Activated T-cell treated with anti-CD3 and anti-CD28 coated beads for 1 hour (primary cell): ENCODE data around the gene UBE2N.
A peak's percentile ranks its signal among the peaks of the same experiment; 100 is the strongest.

ENCODE experiments used
- DNase-seq: peaks from one replicate; pipeline ENCODE4 v3.0.0-alpha.2; 2020; ENCODE audit warnings: low read depth

UBE2N gene

GRCh38 chr12:93379981-93380361 is 61.8 kb downstream of the UBE2N start:
- no peak for DNase-seq

GRCh38 chr12:93379326-93379980 is 62.3 kb downstream of the UBE2N start:
- DNase-seq: no peak

- DNase-seq: no peak
Measured at GRCh38 chr12:93378998-93379325, 62.8 kb downstream of the UBE2N start.

GRCh38 chr12:93378196-93378997 is 63.4 kb downstream of the UBE2N start:
- DNase-seq: peak; percentile 30

GRCh38 chr12:93377252-93378195 is 64.2 kb downstream of the UBE2N start, which contains the start of gene NUDT4:
Gene NUDT4 (plus strand): TSS chr12:93377925. CDS start chr12:93378323, 398 bp downstream.
- peak; percentile 99 for DNase-seq

GRCh38 chr12:93376436-93377251 is 65.1 kb downstream of the UBE2N start:
- no peak for DNase-seq

GRCh38 chr12:93375906-93376305 is 65.8 kb downstream of the UBE2N start:
- DNase-seq: no peak

GRCh38 chr12:93373961-93374656 is 67.6 kb downstream of the UBE2N start:
- DNase-seq: no peak

- DNase-seq: no peak
Measured at GRCh38 chr12:93370947-93371346, 70.8 kb downstream of the UBE2N start.

- DNase-seq: no peak
Measured at GRCh38 chr12:93369505-93369904, 72.2 kb downstream of the UBE2N start.

DNA sequence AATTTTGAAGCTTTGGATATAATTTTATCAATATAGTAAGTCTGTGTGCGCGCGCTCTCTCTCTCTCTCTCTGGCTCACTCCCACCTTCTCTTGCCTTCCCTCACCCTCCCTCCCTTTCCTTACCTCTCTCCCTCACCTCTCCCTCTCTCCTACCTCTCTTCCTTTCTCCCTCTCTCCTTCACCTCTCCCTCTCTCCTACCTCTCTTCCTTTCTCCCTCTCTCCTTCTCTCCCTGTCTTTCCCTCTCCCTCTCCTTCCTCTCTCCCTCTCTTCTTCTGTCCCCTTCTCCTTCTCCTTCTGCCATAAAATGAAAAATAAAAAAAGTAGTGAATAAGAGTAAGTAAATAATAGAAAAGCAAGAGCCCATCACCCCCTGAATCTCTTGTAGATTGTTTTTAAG is 73.0 kb downstream of the UBE2N start:
- no peak for DNase-seq

DNA sequence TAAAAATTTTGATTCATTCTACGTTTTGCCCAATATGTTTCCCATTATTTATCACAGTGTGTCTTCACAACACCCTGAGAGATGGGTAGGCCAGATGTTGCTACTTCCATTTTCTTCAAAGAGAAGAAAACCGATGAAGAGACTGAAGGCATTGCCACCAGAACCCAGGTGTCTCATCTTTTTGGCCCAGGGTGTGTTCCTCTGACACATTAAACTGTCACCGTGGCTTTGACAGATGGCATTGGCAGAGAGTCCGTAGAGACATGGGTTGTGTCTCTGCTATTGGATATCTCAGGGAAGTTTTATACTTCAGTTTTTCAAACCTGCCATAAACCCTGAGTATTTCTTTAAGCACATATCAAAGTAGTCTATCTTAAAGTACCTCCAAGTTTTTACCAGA is 75.3 kb downstream of the UBE2N start:
- no peak for DNase-seq

- DNase-seq: no peak
Measured at GRCh38 chr12:93365616-93366405, 75.9 kb downstream of the UBE2N start.

DNA sequence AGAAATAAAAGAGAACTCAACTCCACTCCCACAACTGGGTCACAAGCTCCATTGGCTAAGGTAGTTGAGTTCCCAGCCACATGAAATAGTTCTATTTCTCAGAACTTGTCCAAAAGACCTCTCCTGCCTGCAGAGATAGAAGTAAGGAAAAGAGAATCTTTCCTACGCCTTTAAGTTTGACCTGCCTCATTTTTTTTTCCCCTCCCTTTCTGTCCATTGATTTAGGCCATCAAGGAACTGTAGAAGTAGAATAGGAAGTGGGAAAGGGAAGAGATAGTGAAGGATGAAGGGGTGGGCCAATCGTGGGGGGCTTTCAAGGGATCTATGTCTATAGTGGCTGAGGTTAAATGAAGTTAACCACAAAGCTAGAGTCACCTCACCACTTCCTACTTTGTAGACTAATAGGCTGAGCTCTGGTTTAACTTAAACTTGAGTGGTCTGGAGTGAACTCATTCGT is 77.9 kb downstream of the UBE2N start:
- no peak for DNase-seq

GRCh38 chr12:93361151-93361919 is 80.4 kb downstream of the UBE2N start:
- DNase-seq: no peak

DNA sequence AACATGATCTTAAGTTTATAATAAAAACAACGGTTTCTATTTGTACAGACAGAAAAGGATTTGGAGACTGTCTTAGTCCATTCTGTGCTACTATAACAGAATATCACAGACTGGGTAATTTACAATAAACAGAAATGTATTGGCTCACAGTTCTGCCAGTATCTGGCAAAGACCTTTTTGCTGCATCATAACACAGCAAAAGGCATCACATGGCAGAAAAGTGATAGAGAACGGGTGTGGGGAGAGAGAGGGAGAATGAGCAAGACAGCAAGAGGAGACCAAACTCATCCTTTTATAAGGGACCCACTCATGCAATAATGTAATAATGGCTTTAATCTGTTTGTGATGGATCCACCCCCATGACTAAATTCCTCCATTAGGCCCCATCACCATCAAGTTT is 81.1 kb downstream of the UBE2N start:
- no peak for DNase-seq

DNA sequence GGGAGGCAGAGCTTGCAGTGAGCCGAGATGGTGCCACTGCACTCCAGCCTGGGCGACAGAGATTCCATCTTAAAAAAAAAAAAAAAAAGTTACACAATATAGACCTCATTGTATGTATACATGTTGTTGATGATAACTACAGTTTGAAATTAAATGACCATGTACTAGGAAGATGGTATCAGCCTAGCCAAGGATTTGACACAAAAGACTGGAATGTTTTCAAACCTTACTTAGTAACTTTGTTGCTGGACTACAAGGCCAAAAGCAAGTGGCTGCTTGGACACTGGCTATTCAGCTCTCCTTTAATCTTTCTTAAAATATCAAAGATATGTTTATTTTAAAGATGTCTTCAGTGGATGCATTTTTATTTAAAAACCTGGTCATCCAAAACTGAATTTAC is 82.9 kb downstream of the UBE2N start:
- no peak for DNase-seq

DNA sequence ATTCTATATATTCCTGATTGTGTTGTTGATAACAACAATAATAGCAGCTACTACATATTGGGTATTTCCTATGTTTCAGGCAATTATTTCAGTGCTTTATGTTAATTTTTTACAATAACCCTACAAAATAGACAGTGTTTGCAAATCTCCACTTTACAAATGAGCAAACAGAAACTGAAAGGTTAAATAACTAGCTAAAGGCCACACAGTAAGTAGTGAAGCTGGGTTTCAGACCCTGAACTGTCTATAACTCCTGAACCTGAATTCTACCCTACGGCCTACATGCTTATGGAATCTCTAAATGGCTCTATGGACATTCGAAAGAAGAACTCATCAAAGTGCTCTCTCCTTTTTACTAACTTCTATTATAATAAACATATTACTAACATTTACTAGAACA is 83.7 kb downstream of the UBE2N start:
- no peak for DNase-seq

DNA sequence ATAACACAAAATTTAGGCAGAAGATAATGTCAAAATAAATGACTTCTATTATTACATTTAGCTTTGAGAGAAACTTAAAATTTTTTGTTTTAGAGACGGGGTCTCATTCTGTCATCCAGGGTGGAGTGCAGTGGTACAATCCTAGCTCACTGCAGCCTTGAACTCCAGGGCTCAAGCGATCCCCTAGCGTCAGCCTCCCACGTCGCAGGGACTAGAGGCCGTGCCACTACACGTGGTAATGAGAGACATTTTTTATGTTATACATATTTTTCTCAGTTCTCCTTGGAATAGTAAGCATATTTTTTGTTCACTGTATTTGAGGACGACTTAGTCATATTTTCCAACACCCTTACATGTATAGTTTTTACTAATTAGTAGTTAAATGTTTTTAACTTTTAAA is 85.5 kb downstream of the UBE2N start:
- no peak for DNase-seq
